GM12864 (cell line): Measurements from ENCODE around the gene NIN.
A peak's percentile ranks its signal among the peaks of the same experiment; 100 is the strongest.
"Not testable (repeated sequence)": the region's sequence is repeated elsewhere in the genome, so short reads cannot be mapped to it uniquely, and the experiment has no call there.

Source experiments
- DNase-seq: peaks from one replicate; pipeline ENCODE4 v3.0.0-alpha.2; 2011; ENCODE audit warnings: low read depth
- H3K4me3 ChIP-seq: 2 replicates; pipeline ENCODE4 v1.5.1; 2011; ENCODE audit warnings: mild to moderate bottlenecking, low read depth, low read length, control low read depth
- CTCF ChIP-seq: IDR thresholded peaks from 2 replicates; pipeline ENCODE4 v1.5.1; 2011; ENCODE audit warnings: low read depth, mild to moderate bottlenecking, moderate library complexity, low read length, control low read depth, inconsistent platforms; ENCODE audit errors: missing control alignments

NIN gene

GRCh38 chr14:50704454-50705010 lies 126.4 kb downstream of the NIN start:
- no peak for DNase-seq
- no peak overlapping the region for H3K4me3 ChIP-seq
- no peak for TF ChIP-seq CTCF

DNA sequence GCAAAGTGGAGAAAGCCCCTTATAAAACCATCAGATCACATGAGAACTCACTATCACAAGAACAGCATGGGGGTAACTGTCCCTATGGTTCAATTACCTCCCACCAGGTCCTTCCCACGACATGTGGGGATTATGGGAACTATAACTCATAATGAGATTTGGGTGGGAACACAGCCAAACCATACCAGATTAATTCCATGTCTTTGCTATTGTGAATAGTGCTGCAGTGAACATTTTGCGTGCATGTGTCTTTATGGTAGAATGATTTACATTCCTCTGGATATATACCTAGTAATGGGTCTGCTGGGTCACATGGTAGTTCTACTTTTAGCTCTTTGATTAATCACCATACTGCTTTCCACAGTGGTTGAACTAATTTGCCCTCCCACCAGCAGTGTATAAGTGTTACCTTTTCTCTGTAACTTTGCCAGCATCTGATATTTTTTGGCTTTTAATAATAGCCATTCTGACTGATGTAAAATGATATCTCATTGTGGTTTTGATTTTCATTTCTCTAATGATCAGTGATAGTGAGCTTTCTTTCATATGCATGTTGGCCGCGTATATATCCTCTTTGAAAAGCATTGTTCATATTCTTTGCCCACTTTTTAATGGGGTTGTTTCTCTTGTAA lies 133.2 kb downstream of the NIN start:
- DNase-seq: no peak
- no peak overlapping the region for H3K4me3 ChIP-seq
- no peak for TF ChIP-seq CTCF

DNA sequence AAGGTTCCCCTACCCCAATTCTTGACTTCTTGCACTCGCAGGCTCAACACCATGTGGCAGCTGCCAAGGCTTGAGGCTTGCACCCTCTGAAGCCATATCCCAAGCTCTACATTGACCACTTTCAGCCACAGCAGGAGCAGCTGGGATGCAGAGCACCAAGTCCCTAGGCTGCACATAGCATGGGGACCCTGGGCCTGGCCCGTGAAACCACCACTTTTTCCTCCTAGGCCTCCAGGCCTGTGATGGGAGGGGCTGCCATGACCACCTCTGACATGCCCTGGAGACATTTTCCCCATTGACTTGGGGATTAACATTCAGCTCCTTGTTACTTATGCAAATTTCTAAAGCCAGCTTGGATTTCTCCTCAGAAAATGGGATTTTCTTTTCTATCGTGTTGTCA lies 136.7 kb downstream of the NIN start:
- not testable (repeated sequence) for H3K4me3 ChIP-seq, DNase-seq

GRCh38 chr14:50688875-50689274 lies 142.1 kb downstream of the NIN start:
- no peak for TF ChIP-seq CTCF
- DNase-seq: no peak
- H3K4me3 ChIP-seq: no peak overlapping the region

GRCh38 chr14:50679674-50680073 lies 151.3 kb downstream of the NIN start:
- DNase-seq: no peak
- no peak for TF ChIP-seq CTCF
- no peak overlapping the region for H3K4me3 ChIP-seq

DNA sequence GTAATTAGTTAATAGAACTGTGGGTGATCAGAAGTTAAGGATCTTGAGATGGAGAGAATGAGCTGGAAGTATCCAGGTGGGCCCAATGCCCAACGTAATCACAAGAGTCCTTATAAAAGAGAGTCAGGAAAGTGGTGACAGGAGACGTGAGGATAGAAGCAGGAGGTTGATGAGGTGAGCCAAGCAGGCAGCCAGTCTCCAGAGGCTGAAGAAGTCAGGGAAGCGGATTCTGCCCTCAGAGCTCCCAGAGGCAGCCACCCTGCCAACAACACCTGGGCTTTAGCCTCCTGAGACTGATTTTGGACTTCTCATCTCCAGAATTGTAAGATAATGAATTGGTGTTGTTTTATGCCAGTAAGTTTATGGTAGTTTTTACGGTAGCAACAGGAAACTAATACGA lies 152.8 kb downstream of the NIN start:
- no peak for DNase-seq
- no peak for TF ChIP-seq CTCF
- no peak overlapping the region for H3K4me3 ChIP-seq

DNA sequence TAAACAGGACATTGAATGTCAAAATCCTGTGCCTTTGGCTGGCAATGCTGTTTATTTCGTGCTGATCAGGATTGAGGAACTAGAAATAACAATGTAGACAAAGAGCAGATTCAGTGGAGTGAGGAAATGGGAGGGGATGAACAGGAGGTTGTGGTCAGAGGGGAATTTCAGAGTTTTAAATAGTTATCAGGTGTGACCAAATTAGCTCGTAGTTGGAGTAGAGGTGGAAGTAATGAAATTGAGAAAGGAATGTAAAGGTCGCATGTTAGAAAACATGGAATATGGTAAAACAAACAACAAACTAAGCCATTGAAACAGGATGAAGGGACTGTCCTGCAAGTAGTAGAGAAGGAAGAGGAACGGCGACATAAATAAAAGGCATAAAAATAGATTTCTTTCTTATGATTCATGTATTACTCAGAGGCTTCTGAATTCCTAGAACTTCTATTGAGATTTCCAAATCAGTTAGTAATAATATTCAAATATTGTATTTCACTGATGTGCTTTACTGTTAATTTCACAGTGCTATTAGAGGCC lies 153.4 kb downstream of the NIN start:
- no peak overlapping the region; the same call in 1 of the 2 replicates for H3K4me3 ChIP-seq
- peak; percentile 16 for DNase-seq
- no peak for TF ChIP-seq CTCF
